Stomach smooth muscle (tissue), 2 donors: Measurements from ENCODE around the gene UBR3.

Experiments
- H3K27ac ChIP-seq: one replicate; pipeline ENCODE4 v1.7.0; 2013; ENCODE audit warnings: mild to moderate bottlenecking, low read length, inconsistent platforms
- H3K27me3 ChIP-seq, 2 donors: one replicate each; pipeline ENCODE4 v1.7.0; 2013; ENCODE audit warnings: low read length in 2 of 2; ENCODE audit not compliant: insufficient read depth in 2 of 2, control insufficient read depth in 1 of 2
- H3K36me3 ChIP-seq, 2 donors: one replicate each; pipeline ENCODE4 v1.7.0; 2013; ENCODE audit warnings: low read length in 2 of 2; ENCODE audit not compliant: control insufficient read depth in 2 of 2, insufficient read depth in 2 of 2
- H3K4me1 ChIP-seq: one replicate; pipeline ENCODE4 v1.7.0; 2013; ENCODE audit warnings: low read length; ENCODE audit not compliant: control insufficient read depth, insufficient read depth
- H3K4me3 ChIP-seq, 2 donors: one replicate each; pipeline ENCODE4 v1.7.0; 2013; ENCODE audit warnings: low read length in 2 of 2
- H3K9ac ChIP-seq, 2 donors: one replicate each; pipeline ENCODE4 v1.7.0; 2013; ENCODE audit warnings: low read length in 2 of 2, mild to moderate bottlenecking in 1 of 2
- H3K9me3 ChIP-seq, 2 donors: one replicate each; pipeline ENCODE4 v1.7.0; 2013; ENCODE audit warnings: low read length in 2 of 2; ENCODE audit not compliant: control insufficient read depth in 2 of 2
- donor health status: healthy.
- donor health status: Pancreatic carcinoma.

The UBR3 gene

GRCh38 chr2:170039401-170040172, 212.3 kb downstream of the UBR3 start:
- Histone ChIP-seq H3K27ac (no peak overlapping the region), H3K27me3 (no peaks in the 10 kb centered on the region), H3K4me1 (no peaks in the 10 kb centered on the region), H3K4me3 (no peak overlapping the region), H3K36me3 (peaks cover 0 to 3% of the 10 kb centered on the region in 2 donors), H3K9me3 (no peaks in the 10 kb centered on the region), H3K9ac (no peak overlapping the region)

GRCh38 chr2:170044751-170045478, 217.7 kb downstream of the UBR3 start:
- H3K36me3 ChIP-seq: peaks cover 0 to 3% of the 10 kb centered on the region in 2 donors
- no peaks in the 10 kb centered on the region for H3K27me3 ChIP-seq

GRCh38 chr2:170047331-170048065, 220.2 kb downstream of the UBR3 start:
- H3K36me3 ChIP-seq: peaks cover 0 to 3% of the 10 kb centered on the region in 2 donors
- H3K9ac ChIP-seq: no peak overlapping the region
- no peak overlapping the region for H3K4me3 ChIP-seq
- H3K27me3 ChIP-seq: no peaks in the 10 kb centered on the region
- H3K9me3 ChIP-seq: no peaks in the 10 kb centered on the region
- no peak overlapping the region for H3K27ac ChIP-seq
- H3K4me1 ChIP-seq: no peaks in the 10 kb centered on the region

More at GRCh38 chr2:170044751-170045478, 217.7 kb downstream of the UBR3 start:
- H3K9me3 ChIP-seq: no peaks in the 10 kb centered on the region
- no peak overlapping the region for H3K4me3 ChIP-seq
- no peak overlapping the region for H3K27ac ChIP-seq
- H3K9ac ChIP-seq: no peak overlapping the region
- no peaks in the 10 kb centered on the region for H3K4me1 ChIP-seq

- Histone ChIP-seq H3K4me3 (no peak overlapping the region), H3K36me3 (peaks cover 0 to 10% of the 10 kb centered on the region in 2 donors), H3K4me1 (no peaks in the 10 kb centered on the region), H3K9me3 (no peaks in the 10 kb centered on the region), H3K27ac (no peak overlapping the region), H3K27me3 (no peaks in the 10 kb centered on the region), H3K9ac (no peak overlapping the region)
These were observed 224.9 kb downstream of the UBR3 start for GRCh38 chr2:170052151-170052550.

- Histone ChIP-seq H3K9me3 (no peaks in the 10 kb centered on the region), H3K4me1 (no peaks in the 10 kb centered on the region), H3K9ac (no peak overlapping the region), H3K36me3 (peaks cover 0 to 10% of the 10 kb centered on the region in 2 donors), H3K27me3 (no peaks in the 10 kb centered on the region), H3K27ac (no peak overlapping the region), H3K4me3 (no peak overlapping the region)
These were observed 227.7 kb downstream of the UBR3 start for GRCh38 chr2:170054997-170055396.

- Histone ChIP-seq H3K27me3 (no peaks in the 10 kb centered on the region), H3K4me1 (no peaks in the 10 kb centered on the region), H3K9me3 (no peaks in the 10 kb centered on the region), H3K9ac (no peak overlapping the region), H3K27ac (no peak overlapping the region), H3K4me3 (no peak overlapping the region), H3K36me3 (peaks cover 2 to 10% of the 10 kb centered on the region in 2 donors)
These were observed 229.6 kb downstream of the UBR3 start for GRCh38 chr2:170056900-170057299.

GRCh38 chr2:170063456-170064235, 236.4 kb downstream of the UBR3 start:
- Histone ChIP-seq H3K27me3 (no peaks in the 10 kb centered on the region), H3K27ac (no peak overlapping the region), H3K9me3 (no peaks in the 10 kb centered on the region), H3K4me1 (no peaks in the 10 kb centered on the region), H3K9ac (no peak overlapping the region), H3K36me3 (peaks cover 4 to 8% of the 10 kb centered on the region in 2 donors), H3K4me3 (no peak overlapping the region)

GRCh38 chr2:170070778-170071177, 243.5 kb downstream of the UBR3 start:
- H3K9me3 ChIP-seq: no peaks in the 10 kb centered on the region
- H3K9ac ChIP-seq: no peak overlapping the region
- no peaks in the 10 kb centered on the region for H3K4me1 ChIP-seq
- H3K4me3 ChIP-seq: no peak overlapping the region
- H3K27me3 ChIP-seq: no peaks in the 10 kb centered on the region
- no peak overlapping the region for H3K27ac ChIP-seq
- H3K36me3 ChIP-seq: peaks cover 2 to 12% of the 10 kb centered on the region in 2 donors

GRCh38 chr2:170073288-170073687, 246.0 kb downstream of the UBR3 start:
- Histone ChIP-seq H3K4me3 (no peak overlapping the region), H3K4me1 (no peaks in the 10 kb centered on the region), H3K36me3 (peaks cover 4 to 7% of the 10 kb centered on the region in 2 donors), H3K9ac (no peak overlapping the region), H3K27ac (no peak overlapping the region), H3K9me3 (no peaks in the 10 kb centered on the region), H3K27me3 (no peaks in the 10 kb centered on the region)

GRCh38 chr2:170076189-170076588, 248.9 kb downstream of the UBR3 start:
- Histone ChIP-seq H3K4me3 (no peak overlapping the region), H3K9ac (no peak overlapping the region), H3K27ac (no peak overlapping the region)

More at GRCh38 chr2:170076189-170076588, 248.9 kb downstream of the UBR3 start:
- Histone ChIP-seq H3K4me1 (no peaks in the 10 kb centered on the region), H3K36me3 (peaks cover 3 to 6% of the 10 kb centered on the region in 2 donors), H3K9me3 (no peaks in the 10 kb centered on the region), H3K27me3 (no peaks in the 10 kb centered on the region)
